ENCODE data around the gene SORCS2.

- no peak for TF ChIP-seq POLR2AphosphoS5 (IDR thresholded peaks at IDR 0.05; ENCODE audit: low read depth, low read length)
- no peak for TF ChIP-seq EZH2 (conservative IDR thresholded peaks at IDR 0.05; ENCODE audit: low read depth, low read length)
- TF ChIP-seq ISX (CRISPR knock-in tag; conservative IDR thresholded peaks at IDR 0.05), result no peak
- no peak for TF ChIP-seq CTCF (CRISPR knock-in tag; IDR thresholded peaks at IDR 0.05)
- no peak for TF ChIP-seq TARDBP (CRISPR knock-in tag; IDR thresholded peaks at IDR 0.05)
- no peak for TF ChIP-seq HMGXB3 (CRISPR knock-in tag; IDR thresholded peaks at IDR 0.05; ENCODE audit: borderline replicate concordance)
- no peak for TF ChIP-seq ZNF274 (CRISPR knock-in tag; IDR thresholded peaks at IDR 0.05)
- no peak for TF ChIP-seq TAF1 (CRISPR knock-in tag; IDR thresholded peaks at IDR 0.05)
Observed at GRCh38 chr4:7397206-7398103, 205.1 kb downstream of the SORCS2 start.
